ENCODE data around the gene KLF7. TPM values are rescaled to one million over a fixed set of nuclear protein-coding genes. Genes with fewer than 3 reads are reported as not detected.

The KLF7 gene
- total and polyA plus RNA-seq, 9 of the 15 experiments (the other 6 are each of a cell fraction or from before 2014, with no cell fraction given), result 0.04 to 0.54 (median 0.07) TPM

DNA sequence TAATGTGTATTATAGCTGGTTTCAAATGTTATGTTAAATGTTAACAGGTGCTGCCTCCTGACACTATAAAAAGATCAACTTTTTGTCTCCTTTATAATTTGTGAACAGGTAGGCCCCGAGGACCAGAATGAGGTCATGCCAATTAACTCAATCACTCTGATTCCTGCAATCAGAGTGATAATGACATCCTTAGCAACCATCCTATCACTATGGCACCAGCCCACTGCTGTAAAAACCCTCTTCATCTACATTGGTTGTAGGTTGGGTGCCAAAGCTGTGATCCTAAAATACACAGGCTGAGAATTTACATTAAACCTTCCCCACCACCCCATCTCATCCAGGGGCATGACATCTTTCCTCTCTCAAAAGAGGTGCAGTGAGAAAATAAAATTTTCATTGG lies 122.9 kb downstream of the KLF7 start:
- CTCF ChIA-PET (ENCODE audit: low intra/inter-chr PET ratio), result no interaction called here
- DNase-seq (ENCODE audit: extremely low read depth in 1 of 4, low spot score in 3 of 4), result no peak
- intact Hi-C loops (cut with micrococcal nuclease) (loop anchor here (10.0 kb wide), 1 partner anchor 432 kb away; no protein-coding TSS in a partner anchor), in situ Hi-C loops (cut with MboI) (no loop called here)
- Histone ChIP-seq H3K36me3 (ENCODE audit: control insufficient read depth, insufficient read depth, low read length) (no peaks in the 10 kb centered on the region), H3K9me3 (replicated peaks; ENCODE audit: control insufficient read depth, insufficient read depth, low read depth, low read length) (no peaks in the 10 kb centered on the region), H3K9me1 (ENCODE audit: control insufficient read depth, insufficient read depth, low read length) (no peaks in the 10 kb centered on the region), H3K4me3 (no peak overlapping the region), H3K79me2 (ENCODE audit: control insufficient read depth, insufficient read depth, low read length) (no peaks in the 10 kb centered on the region), H3K27ac (ENCODE audit: extremely low read depth, low read depth, low read length) (no peak overlapping the region), H3K27me3 (ENCODE audit: control insufficient read depth in 2 of 2, insufficient read depth in 2 of 2, low read length in 2 of 2) (peaks cover 0 to 5% of the 10 kb centered on the region in 2 experiments; a peak in 1 of 5 replicates), H3K4me1 (replicated peaks in 1 of 2; ENCODE audit: control insufficient read depth in 2 of 2, insufficient read depth in 2 of 2, low read length in 2 of 2) (no peaks in the 10 kb centered on the region), H4K20me1 (replicated peaks; ENCODE audit: control insufficient read depth, insufficient read depth, low read length) (no peaks in the 10 kb centered on the region), H2AFZ (ENCODE audit: low read depth, low read length) (no peak overlapping the region), H3K9ac (ENCODE audit: insufficient read depth in 1 of 2, low read depth in 2 of 2, low read length in 2 of 2) (no peak overlapping the region), H3K4me2 (ENCODE audit: insufficient read depth, low read length) (no peak overlapping the region)
- POLR2A ChIA-PET, result no interaction called here
- 0% methylated on average over 1 of the region's 1 CpG for WGBS (ENCODE audit: insufficient coverage, low coverage, missing lambda C conversion rate)
- no peak for FAIRE-seq
- no peak for ATAC-seq
- BruUV-seq (replicated peaks), result no TSS peak
- TF ChIP-seq, protein P1, sequence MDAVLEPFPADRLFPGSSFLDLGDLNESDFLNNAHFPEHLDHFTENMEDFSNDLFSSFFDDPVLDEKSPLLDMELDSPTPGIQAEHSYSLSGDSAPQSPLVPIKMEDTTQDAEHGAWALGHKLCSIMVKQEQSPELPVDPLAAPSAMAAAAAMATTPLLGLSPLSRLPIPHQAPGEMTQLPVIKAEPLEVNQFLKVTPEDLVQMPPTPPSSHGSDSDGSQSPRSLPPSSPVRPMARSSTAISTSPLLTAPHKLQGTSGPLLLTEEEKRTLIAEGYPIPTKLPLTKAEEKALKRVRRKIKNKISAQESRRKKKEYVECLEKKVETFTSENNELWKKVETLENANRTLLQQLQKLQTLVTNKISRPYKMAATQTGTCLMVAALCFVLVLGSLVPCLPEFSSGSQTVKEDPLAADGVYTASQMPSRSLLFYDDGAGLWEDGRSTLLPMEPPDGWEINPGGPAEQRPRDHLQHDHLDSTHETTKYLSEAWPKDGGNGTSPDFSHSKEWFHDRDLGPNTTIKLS (IDR thresholded peaks at IDR 0.05; ENCODE audit: borderline replicate concordance, low read depth), result no peak
- TF ChIP-seq, protein P2, sequence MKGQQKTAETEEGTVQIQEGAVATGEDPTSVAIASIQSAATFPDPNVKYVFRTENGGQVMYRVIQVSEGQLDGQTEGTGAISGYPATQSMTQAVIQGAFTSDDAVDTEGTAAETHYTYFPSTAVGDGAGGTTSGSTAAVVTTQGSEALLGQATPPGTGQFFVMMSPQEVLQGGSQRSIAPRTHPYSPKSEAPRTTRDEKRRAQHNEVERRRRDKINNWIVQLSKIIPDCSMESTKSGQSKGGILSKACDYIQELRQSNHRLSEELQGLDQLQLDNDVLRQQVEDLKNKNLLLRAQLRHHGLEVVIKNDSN (CRISPR knock-in tag; IDR thresholded peaks at IDR 0.05), result no peak
- TF ChIP-seq, protein P3, sequence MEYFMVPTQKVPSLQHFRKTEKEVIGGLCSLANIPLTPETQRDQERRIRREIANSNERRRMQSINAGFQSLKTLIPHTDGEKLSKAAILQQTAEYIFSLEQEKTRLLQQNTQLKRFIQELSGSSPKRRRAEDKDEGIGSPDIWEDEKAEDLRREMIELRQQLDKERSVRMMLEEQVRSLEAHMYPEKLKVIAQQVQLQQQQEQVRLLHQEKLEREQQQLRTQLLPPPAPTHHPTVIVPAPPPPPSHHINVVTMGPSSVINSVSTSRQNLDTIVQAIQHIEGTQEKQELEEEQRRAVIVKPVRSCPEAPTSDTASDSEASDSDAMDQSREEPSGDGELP (CRISPR knock-in tag; IDR thresholded peaks at IDR 0.05; ENCODE audit: borderline replicate concordance), result no peak
- no peak for TF ChIP-seq RBM17 (IDR thresholded peaks at IDR 0.05; ENCODE audit: borderline replicate concordance, low read depth, low read length)
- TF ChIP-seq, protein P4, sequence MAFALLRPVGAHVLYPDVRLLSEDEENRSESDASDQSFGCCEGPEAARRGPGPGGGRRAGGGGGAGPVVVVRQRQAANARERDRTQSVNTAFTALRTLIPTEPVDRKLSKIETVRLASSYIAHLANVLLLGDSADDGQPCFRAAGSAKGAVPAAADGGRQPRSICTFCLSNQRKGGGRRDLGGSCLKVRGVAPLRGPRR (CRISPR knock-in tag; IDR thresholded peaks at IDR 0.05), result no peak
- no peak for TF ChIP-seq NELFE (IDR thresholded peaks at IDR 0.05; ENCODE audit: insufficient read depth, insufficient read length)
- TF ChIP-seq, protein P5, sequence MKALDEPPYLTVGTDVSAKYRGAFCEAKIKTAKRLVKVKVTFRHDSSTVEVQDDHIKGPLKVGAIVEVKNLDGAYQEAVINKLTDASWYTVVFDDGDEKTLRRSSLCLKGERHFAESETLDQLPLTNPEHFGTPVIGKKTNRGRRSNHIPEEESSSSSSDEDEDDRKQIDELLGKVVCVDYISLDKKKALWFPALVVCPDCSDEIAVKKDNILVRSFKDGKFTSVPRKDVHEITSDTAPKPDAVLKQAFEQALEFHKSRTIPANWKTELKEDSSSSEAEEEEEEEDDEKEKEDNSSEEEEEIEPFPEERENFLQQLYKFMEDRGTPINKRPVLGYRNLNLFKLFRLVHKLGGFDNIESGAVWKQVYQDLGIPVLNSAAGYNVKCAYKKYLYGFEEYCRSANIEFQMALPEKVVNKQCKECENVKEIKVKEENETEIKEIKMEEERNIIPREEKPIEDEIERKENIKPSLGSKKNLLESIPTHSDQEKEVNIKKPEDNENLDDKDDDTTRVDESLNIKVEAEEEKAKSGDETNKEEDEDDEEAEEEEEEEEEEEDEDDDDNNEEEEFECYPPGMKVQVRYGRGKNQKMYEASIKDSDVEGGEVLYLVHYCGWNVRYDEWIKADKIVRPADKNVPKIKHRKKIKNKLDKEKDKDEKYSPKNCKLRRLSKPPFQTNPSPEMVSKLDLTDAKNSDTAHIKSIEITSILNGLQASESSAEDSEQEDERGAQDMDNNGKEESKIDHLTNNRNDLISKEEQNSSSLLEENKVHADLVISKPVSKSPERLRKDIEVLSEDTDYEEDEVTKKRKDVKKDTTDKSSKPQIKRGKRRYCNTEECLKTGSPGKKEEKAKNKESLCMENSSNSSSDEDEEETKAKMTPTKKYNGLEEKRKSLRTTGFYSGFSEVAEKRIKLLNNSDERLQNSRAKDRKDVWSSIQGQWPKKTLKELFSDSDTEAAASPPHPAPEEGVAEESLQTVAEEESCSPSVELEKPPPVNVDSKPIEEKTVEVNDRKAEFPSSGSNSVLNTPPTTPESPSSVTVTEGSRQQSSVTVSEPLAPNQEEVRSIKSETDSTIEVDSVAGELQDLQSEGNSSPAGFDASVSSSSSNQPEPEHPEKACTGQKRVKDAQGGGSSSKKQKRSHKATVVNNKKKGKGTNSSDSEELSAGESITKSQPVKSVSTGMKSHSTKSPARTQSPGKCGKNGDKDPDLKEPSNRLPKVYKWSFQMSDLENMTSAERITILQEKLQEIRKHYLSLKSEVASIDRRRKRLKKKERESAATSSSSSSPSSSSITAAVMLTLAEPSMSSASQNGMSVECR (CRISPR knock-in tag; IDR thresholded peaks at IDR 0.05), result no peak
- no peak for TF ChIP-seq HNRNPLL (IDR thresholded peaks at IDR 0.05; ENCODE audit: low read depth, low read length, poor library complexity, severe bottlenecking)
- TF ChIP-seq, protein P6, sequence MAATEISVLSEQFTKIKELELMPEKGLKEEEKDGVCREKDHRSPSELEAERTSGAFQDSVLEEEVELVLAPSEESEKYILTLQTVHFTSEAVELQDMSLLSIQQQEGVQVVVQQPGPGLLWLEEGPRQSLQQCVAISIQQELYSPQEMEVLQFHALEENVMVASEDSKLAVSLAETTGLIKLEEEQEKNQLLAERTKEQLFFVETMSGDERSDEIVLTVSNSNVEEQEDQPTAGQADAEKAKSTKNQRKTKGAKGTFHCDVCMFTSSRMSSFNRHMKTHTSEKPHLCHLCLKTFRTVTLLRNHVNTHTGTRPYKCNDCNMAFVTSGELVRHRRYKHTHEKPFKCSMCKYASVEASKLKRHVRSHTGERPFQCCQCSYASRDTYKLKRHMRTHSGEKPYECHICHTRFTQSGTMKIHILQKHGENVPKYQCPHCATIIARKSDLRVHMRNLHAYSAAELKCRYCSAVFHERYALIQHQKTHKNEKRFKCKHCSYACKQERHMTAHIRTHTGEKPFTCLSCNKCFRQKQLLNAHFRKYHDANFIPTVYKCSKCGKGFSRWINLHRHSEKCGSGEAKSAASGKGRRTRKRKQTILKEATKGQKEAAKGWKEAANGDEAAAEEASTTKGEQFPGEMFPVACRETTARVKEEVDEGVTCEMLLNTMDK (IDR thresholded peaks at IDR 0.05; ENCODE audit: borderline replicate concordance, insufficient read depth, low read depth, low read length, poor library complexity, severe bottlenecking), result no peak
